Thoracic aorta (tissue), 2 donors: ENCODE data around the gene S100A4. TPM values are rescaled to one million over a fixed set of nuclear protein-coding genes. Genes with fewer than 3 reads are reported as not detected.
A peak's percentile ranks its signal among the peaks of the same experiment; 100 is the strongest.

Source experiments
- ATAC-seq: fragments of 150-250 bp; one replicate; pipeline ENCODE4 v1.8.0; 2017; ENCODE audit warnings: low read depth; ENCODE audit not compliant: insufficient number of reproducible peaks, low FRiP score
- DNase-seq: peaks from one replicate; pipeline ENCODE4 v3.0.0-alpha.2; 2020; ENCODE audit warnings: low spot score
- H3K27ac ChIP-seq, 2 donors: fragments of 200-600 bp; sonication (generic); 1 replicate in 1 of 2; 2 replicates in 1 of 2; pipeline ENCODE4 v1.5.1; 2016; ENCODE audit warnings: mild to moderate bottlenecking in 2 of 2, moderate library complexity in 2 of 2
- H3K27me3 ChIP-seq: fragments of 200-600 bp; sonication (generic); replicated peaks from 2 replicates; pipeline ENCODE4 v1.6.0; 2016; ENCODE audit warnings: mild to moderate bottlenecking; ENCODE audit not compliant: insufficient read depth
- H3K36me3 ChIP-seq: fragments of 200-600 bp; sonication (generic); one replicate; pipeline ENCODE4 v1.5.1; 2016
- H3K4me1 ChIP-seq, 2 donors: fragments of 200-600 bp; sonication (generic); 1 replicate in 1 of 2; 2 replicates in 1 of 2; pipeline versions ENCODE4 v1.5.1 to v1.6.0; 2016; ENCODE audit warnings: low read depth in 2 of 2, mild to moderate bottlenecking in 1 of 2; ENCODE audit not compliant: control insufficient read depth in 1 of 2
- H3K4me3 ChIP-seq: fragments of 200-600 bp; sonication (generic); 2 replicates; pipeline ENCODE4 v1.5.1; 2016; ENCODE audit warnings: mild to moderate bottlenecking
- H3K9me3 ChIP-seq: fragments of 200-600 bp; sonication (generic); 2 replicates; pipeline ENCODE4 v1.5.1; 2016
- total RNA-seq, 2 donors: library from RNA; depleted of rRNA; stranded (reverse); fragments of >200 nt; gene quantifications; one replicate each; pipeline versions ENCODE4 v1.1.0 to v1.2.3, GENCODE V29; 2016
- TF ChIP-seq, protein P1 (sequence below): fragments of 200-600 bp; sonication (generic); IDR thresholded peaks from one replicate; pipeline ENCODE4 v1.5.1; 2019; ENCODE audit warnings: antibody characterized with exemption

The S100A4 gene
- total RNA-seq, 2 donors from 2014 or later = 514 to 1,429 TPM

DNA sequence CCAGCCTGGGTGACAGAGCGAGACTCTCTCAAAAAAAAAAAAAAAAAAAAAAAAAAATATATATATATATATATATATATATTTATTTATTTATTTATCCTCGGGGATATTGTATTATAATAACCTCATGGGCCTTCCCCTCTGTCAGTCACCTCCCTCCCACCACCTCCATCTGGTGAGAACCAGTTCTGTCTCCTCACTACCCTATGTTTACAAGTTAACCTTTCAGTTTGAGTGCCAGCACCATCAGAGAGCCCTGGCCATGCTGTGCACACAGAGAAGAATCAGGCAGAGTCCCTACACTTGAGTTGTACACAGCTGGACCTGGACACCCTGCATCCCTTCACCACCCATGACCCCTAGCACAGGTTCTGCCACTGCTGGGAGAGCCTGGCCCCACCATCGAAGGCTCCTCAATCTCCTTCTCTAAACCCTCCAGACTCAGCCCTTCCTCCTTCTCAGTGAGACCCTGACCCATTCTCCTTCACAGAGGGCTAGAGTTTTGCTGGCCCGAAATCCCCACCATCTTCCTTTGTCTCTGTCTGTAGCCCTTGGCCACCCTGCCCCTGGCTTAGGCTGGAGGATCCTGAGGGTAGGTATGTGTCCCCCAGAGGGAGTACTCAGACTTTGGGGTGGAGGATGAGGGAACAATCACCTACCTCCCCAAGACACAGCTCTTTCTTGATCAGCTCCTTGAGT is 6.1 kb downstream of the S100A4 start:
- Histone ChIP-seq H3K27me3 (no peaks in the 10 kb centered on the region), H3K4me3 (no peak overlapping the region), H3K27ac (no peak overlapping the region), H3K9me3 (no peaks in the 10 kb centered on the region), H3K36me3 (no peaks in the 10 kb centered on the region), H3K4me1 (peaks cover 22 to 49% of the 10 kb centered on the region in 2 donors)
- DNase-seq = no peak
- ATAC-seq = no peak
- TF ChIP-seq, protein P1, sequence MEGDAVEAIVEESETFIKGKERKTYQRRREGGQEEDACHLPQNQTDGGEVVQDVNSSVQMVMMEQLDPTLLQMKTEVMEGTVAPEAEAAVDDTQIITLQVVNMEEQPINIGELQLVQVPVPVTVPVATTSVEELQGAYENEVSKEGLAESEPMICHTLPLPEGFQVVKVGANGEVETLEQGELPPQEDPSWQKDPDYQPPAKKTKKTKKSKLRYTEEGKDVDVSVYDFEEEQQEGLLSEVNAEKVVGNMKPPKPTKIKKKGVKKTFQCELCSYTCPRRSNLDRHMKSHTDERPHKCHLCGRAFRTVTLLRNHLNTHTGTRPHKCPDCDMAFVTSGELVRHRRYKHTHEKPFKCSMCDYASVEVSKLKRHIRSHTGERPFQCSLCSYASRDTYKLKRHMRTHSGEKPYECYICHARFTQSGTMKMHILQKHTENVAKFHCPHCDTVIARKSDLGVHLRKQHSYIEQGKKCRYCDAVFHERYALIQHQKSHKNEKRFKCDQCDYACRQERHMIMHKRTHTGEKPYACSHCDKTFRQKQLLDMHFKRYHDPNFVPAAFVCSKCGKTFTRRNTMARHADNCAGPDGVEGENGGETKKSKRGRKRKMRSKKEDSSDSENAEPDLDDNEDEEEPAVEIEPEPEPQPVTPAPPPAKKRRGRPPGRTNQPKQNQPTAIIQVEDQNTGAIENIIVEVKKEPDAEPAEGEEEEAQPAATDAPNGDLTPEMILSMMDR = no peak

DNA sequence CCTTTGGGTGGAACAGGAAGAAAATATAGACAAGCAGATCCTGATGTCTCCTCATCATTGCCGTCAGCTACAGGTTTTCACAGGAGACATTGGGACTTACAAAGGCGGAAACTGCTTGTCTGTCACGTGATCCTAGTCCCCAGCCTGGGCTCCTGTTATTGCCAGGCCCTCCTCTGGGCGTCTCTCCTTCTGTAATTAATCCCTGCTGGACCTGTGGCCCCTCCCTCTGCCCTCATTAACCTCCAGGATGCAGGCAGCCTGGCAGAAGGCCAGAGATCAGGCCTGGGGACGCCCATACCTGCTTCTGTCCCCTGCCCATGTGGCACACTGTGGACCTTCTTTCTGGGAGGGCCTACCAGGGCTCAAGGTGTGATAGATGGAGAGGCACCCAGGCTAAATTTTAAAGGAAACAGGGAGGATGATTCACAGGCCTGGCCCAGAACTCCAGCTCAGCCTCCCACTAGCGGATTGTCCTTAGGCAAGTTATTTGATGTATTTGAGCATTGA is 7.2 kb downstream of the S100A4 start:
- no peak overlapping the region for H3K27ac ChIP-seq
- no peaks in the 10 kb centered on the region for H3K27me3 ChIP-seq

DNA sequence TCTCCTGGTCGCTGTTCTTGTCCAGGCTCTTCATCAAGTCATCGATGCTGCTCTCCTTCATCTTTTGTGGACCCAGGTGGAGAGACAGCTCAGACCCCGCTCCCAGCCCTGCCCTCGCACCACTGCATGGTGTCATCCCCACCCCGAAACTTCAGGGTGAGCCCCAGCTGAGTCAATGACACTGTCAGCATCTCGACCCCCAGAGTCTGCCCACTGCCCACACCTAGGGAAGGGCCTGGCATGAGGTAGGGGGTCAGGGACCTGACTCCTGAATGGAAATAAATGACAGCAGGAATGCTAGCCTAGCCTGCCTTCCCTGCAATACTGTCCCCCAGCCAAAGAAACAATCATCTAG is 8.3 kb downstream of the S100A4 start:
- TF ChIP-seq, protein P1 = no peak

More for the DNA sequence above, 7.2 kb downstream of the S100A4 start:
- H3K4me3 ChIP-seq = no peak overlapping the region
- no peaks in the 10 kb centered on the region for H3K9me3 ChIP-seq
- no peaks in the 10 kb centered on the region for H3K36me3 ChIP-seq
- ATAC-seq (no peak), DNase-seq (no peak)
- peaks cover 11 to 48% of the 10 kb centered on the region in 2 donors for H3K4me1 ChIP-seq
- TF ChIP-seq, protein P1 = no peak

DNA sequence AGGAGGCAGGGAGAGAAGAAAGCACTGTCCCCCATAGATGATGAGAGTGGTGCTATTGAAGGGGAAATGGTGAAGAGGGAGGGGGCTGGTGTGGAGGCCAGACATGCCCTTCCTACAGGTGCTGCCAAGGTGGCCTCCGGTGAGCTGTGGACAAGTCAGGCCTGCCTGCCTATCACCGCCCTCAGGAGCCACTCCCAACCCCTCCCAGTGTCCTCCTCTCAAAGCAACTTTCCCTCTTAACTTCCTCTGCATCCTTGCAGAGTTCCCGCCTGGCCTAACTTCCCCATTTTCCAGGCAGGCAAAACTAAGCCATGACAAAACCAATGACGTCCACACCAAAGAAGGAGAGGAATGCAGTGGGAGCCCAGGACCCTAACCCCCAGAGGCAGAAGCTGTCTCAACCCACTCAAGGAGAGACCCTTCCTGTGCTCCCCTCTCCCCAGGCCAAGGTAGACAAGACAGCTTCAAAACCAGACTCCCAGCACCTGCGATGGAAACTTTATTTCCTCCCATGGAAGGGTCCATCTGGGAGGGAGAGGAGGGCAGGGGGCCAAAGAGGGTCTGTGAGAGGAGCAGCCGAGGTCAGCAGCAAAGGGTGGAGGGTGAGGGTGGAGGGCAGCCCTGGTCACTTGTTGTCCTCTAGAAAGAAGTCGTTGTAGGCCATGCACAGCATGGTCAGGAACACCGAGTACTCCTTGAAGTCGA is 8.8 kb downstream of the S100A4 start:
- DNase-seq (no peak), ATAC-seq (no peak)
- no peaks in the 10 kb centered on the region for H3K9me3 ChIP-seq
- peaks cover 0 to 48% of the 10 kb centered on the region in 2 donors for H3K4me1 ChIP-seq
- TF ChIP-seq, protein P1 = no peak
- no peaks in the 10 kb centered on the region for H3K36me3 ChIP-seq
- H3K4me3 ChIP-seq = peak overlapping the region; percentile 89
- no peaks in the 10 kb centered on the region for H3K27me3 ChIP-seq
- peak overlapping the region; percentile 100 for H3K27ac ChIP-seq

More for the DNA sequence above, 8.3 kb downstream of the S100A4 start:
- H3K4me1 ChIP-seq = peaks cover under 1 to 48% of the 10 kb centered on the region in 2 donors
- no peaks in the 10 kb centered on the region for H3K36me3 ChIP-seq
- H3K9me3 ChIP-seq = no peaks in the 10 kb centered on the region
- no peak overlapping the region for H3K4me3 ChIP-seq
- DNase-seq = no peak
- ATAC-seq = no peak
- H3K27ac ChIP-seq = no peak overlapping the region
- H3K27me3 ChIP-seq = no peaks in the 10 kb centered on the region

DNA sequence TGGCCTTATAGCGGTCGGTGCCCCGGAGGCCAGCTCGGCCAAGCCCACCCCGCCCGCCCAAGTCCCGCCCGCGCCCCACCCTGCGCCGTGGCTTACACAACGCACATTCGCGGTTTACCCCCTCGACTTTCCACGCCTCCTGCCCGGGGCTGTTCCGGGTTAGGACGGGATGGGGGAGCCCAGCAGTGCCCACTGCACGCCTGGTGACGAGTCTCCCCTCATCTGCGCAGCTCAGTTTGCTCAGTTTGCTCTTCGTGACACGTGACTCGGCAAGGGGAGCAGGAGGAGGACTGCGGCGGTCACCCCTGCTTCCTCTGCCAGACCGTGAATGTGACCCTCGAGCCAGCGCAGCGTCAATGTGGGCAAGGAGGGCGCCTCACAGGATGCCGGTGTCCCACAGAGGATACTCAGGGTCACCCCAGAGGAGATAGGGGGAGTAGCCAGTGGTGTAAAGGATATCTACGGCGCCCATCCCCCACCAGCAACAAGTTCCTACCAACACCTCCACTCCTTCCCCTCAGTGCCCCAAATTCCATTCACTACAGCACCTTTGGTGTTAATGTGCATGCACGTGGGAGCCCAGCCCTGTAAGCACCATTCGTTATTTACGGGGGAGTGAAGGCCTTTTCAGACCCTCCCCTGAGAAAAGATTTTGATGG is 9.5 kb downstream of the S100A4 start:
- TF ChIP-seq, protein P1 = no peak
- peak overlapping the region; percentile 89 for H3K4me3 ChIP-seq
- no peaks in the 10 kb centered on the region for H3K36me3 ChIP-seq
- DNase-seq (peak; percentile 80), ATAC-seq (peak; percentile 52)
- H3K27ac ChIP-seq = peak overlapping the region; percentile 100
- H3K4me1 ChIP-seq = peaks cover 0 to 47% of the 10 kb centered on the region in 2 donors
- no peaks in the 10 kb centered on the region for H3K9me3 ChIP-seq
- no peaks in the 10 kb centered on the region for H3K27me3 ChIP-seq
